Neural cell (in vitro differentiated cells): ENCODE data around the gene ARL5A. TPM values are rescaled to one million over a fixed set of nuclear protein-coding genes. Genes with fewer than 3 reads are reported as not detected.

Source experiments
- H2AFZ ChIP-seq: fragments of 200-600, 300-800 bp; sonication (generic), shearing (Covaris generic); 2 replicates; pipeline ENCODE4 v1.6.0; 2014; ENCODE audit warnings: low read depth, mild to moderate bottlenecking, antibody characterized with exemption, low read length, moderate library complexity
- H3F3A ChIP-seq: fragments of 200-600 bp; shearing (Covaris generic); 2 replicates; pipeline ENCODE4 v1.6.1; 2016; ENCODE audit warnings: mild to moderate bottlenecking, moderate library complexity, mixed read lengths, antibody characterized with exemption, low read length; ENCODE audit not compliant: insufficient read depth, poor library complexity, severe bottlenecking
- H3K27ac ChIP-seq: fragments of 200-600, 300-800 bp; sonication (generic), shearing (Covaris generic); 2 replicates; pipeline ENCODE4 v1.5.1; 2014; ENCODE audit warnings: mild to moderate bottlenecking, low read length, moderate library complexity
- H3K27me3 ChIP-seq: fragments of 300-800, 200-600 bp; sonication (generic), shearing (Covaris generic); 2 replicates; pipeline ENCODE4 v1.6.0; 2014; ENCODE audit warnings: mild to moderate bottlenecking, low read depth, low read length, moderate library complexity; ENCODE audit not compliant: insufficient read depth
- H3K36me3 ChIP-seq: fragments of 300-800, 200-600 bp; sonication (generic), shearing (Covaris generic); 2 replicates; pipeline ENCODE4 v1.5.1; 2014; ENCODE audit warnings: mild to moderate bottlenecking, antibody characterized with exemption, low read length, moderate library complexity; ENCODE audit not compliant: insufficient read depth
- H3K4me2 ChIP-seq: fragments of 300-800, 200-600 bp; sonication (generic), shearing (Covaris generic); 2 replicates; pipeline ENCODE4 v1.6.0; 2014; ENCODE audit warnings: mild to moderate bottlenecking, low read length
- H3K4me3 ChIP-seq: fragments of 300-800, 200-600 bp; sonication (generic), shearing (Covaris generic); 2 replicates; pipeline ENCODE4 v1.5.1; 2014; ENCODE audit warnings: mild to moderate bottlenecking, low read length, moderate library complexity
- H3K79me2 ChIP-seq: fragments of 200-600 bp; shearing (Covaris generic); replicated peaks from 2 replicates; pipeline ENCODE4 v1.6.0; 2014; ENCODE audit warnings: mild to moderate bottlenecking, low read length, moderate library complexity; ENCODE audit not compliant: insufficient read depth
- H3K9ac ChIP-seq: fragments of 300-800, 200-600 bp; sonication (generic), shearing (Covaris generic); 2 replicates; pipeline ENCODE4 v1.6.1; 2016; ENCODE audit warnings: mild to moderate bottlenecking, low read length, mixed read lengths
- H3K9me2 ChIP-seq: fragments of 200-600 bp; shearing (Covaris generic); 2 replicates; pipeline ENCODE4 v1.6.1; 2016; ENCODE audit warnings: mild to moderate bottlenecking, low read length, mixed read lengths; ENCODE audit not compliant: insufficient read depth
- H3K9me3 ChIP-seq: fragments of 200-600, 300-800 bp; sonication (generic), shearing (Covaris generic); 2 replicates; pipeline ENCODE4 v1.6.1; 2016; ENCODE audit warnings: mild to moderate bottlenecking, mixed run types, low read length, moderate library complexity, mixed read lengths
- H4K20me1 ChIP-seq: fragments of 200-600 bp; shearing (Covaris generic); 2 replicates; pipeline ENCODE4 v1.6.1; 2016; ENCODE audit warnings: mild to moderate bottlenecking, mixed run types; ENCODE audit not compliant: insufficient read depth
- CTCF ChIP-seq: fragments of 450-650 bp; IDR thresholded peaks from 2 replicates; pipeline ENCODE4 v1.5.1; 2014; ENCODE audit warnings: antibody characterized with exemption, mild to moderate bottlenecking, moderate library complexity; ENCODE audit not compliant: poor library complexity, severe bottlenecking
- EP300 ChIP-seq: fragments of 450-650 bp; conservative IDR thresholded peaks from 2 replicates; pipeline ENCODE4 v1.6.1; 2014; ENCODE audit warnings: antibody characterized with exemption, mild to moderate bottlenecking, moderate library complexity; ENCODE audit not compliant: poor library complexity, severe bottlenecking
- EZH2 ChIP-seq: fragments of 200-600, 300-800 bp; shearing (Covaris generic), sonication (generic); IDR thresholded peaks from 2 replicates; pipeline ENCODE4 v1.6.1; 2014; ENCODE audit warnings: antibody characterized with exemption, low read length, borderline replicate concordance, mild to moderate bottlenecking; ENCODE audit not compliant: insufficient read depth, poor library complexity, severe bottlenecking
- MXI1 ChIP-seq: fragments of 450-650 bp; conservative IDR thresholded peaks from 2 replicates; pipeline ENCODE4 v1.6.1; 2014; ENCODE audit warnings: antibody characterized with exemption, mild to moderate bottlenecking; ENCODE audit not compliant: poor library complexity, severe bottlenecking
- POLR2AphosphoS5 ChIP-seq: IDR thresholded peaks from 2 replicates; pipeline ENCODE4 v1.6.1; 2012
- RAD21 ChIP-seq: fragments of 450-650 bp; conservative IDR thresholded peaks from 2 replicates; pipeline ENCODE4 v1.6.1; 2014; ENCODE audit warnings: antibody characterized with exemption, mild to moderate bottlenecking, moderate library complexity
- SMC3 ChIP-seq: fragments of 450-650 bp; conservative IDR thresholded peaks from 2 replicates; pipeline ENCODE4 v1.6.1; 2014; ENCODE audit warnings: antibody characterized with exemption, mild to moderate bottlenecking, moderate library complexity; ENCODE audit not compliant: poor library complexity
- TAF1 ChIP-seq: IDR thresholded peaks from 2 replicates; pipeline ENCODE4 v1.6.1; 2012; ENCODE audit warnings: low read depth
- polyA plus RNA-seq: library from polyadenylated mRNA; depleted of rRNA; stranded (reverse); fragments of >200 nt; gene quantifications from 2 replicates; pipeline ENCODE4 v1.2.3, GENCODE V29; 2014
- TF ChIP-seq, protein P1 (sequence below): IDR thresholded peaks from 2 replicates; pipeline ENCODE4 v1.6.1; 2012; ENCODE audit warnings: borderline replicate concordance

The ARL5A gene
- polyA plus RNA-seq, 1 donor from 2014 or later, result 48.5 TPM

- H3K27ac ChIP-seq, result no peak overlapping the region
- no peak overlapping the region for H3K4me3 ChIP-seq
- no peaks in the 10 kb centered on the region for H3K79me2 ChIP-seq
- no peaks in the 10 kb centered on the region for H3K9me3 ChIP-seq
- H3K27me3 ChIP-seq, result no peaks in the 10 kb centered on the region
- H3K9me2 ChIP-seq, result no peaks in the 10 kb centered on the region
- TF ChIP-seq, protein P1, sequence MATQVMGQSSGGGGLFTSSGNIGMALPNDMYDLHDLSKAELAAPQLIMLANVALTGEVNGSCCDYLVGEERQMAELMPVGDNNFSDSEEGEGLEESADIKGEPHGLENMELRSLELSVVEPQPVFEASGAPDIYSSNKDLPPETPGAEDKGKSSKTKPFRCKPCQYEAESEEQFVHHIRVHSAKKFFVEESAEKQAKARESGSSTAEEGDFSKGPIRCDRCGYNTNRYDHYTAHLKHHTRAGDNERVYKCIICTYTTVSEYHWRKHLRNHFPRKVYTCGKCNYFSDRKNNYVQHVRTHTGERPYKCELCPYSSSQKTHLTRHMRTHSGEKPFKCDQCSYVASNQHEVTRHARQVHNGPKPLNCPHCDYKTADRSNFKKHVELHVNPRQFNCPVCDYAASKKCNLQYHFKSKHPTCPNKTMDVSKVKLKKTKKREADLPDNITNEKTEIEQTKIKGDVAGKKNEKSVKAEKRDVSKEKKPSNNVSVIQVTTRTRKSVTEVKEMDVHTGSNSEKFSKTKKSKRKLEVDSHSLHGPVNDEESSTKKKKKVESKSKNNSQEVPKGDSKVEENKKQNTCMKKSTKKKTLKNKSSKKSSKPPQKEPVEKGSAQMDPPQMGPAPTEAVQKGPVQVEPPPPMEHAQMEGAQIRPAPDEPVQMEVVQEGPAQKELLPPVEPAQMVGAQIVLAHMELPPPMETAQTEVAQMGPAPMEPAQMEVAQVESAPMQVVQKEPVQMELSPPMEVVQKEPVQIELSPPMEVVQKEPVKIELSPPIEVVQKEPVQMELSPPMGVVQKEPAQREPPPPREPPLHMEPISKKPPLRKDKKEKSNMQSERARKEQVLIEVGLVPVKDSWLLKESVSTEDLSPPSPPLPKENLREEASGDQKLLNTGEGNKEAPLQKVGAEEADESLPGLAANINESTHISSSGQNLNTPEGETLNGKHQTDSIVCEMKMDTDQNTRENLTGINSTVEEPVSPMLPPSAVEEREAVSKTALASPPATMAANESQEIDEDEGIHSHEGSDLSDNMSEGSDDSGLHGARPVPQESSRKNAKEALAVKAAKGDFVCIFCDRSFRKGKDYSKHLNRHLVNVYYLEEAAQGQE, result no peak
- TF ChIP-seq SMC3, result no peak
- no peak overlapping the region for H3K4me2 ChIP-seq
- no peak overlapping the region for H3K9ac ChIP-seq
- H4K20me1 ChIP-seq, result no peaks in the 10 kb centered on the region
- H3K36me3 ChIP-seq, result peaks cover 6% of the 10 kb centered on the region
- H2AFZ ChIP-seq, result no peak overlapping the region
- H3F3A ChIP-seq, result no peaks in the 10 kb centered on the region
Measured at GRCh38 chr2:151872463-151872862, 44.2 kb upstream of the ARL5A start.

- Histone ChIP-seq H2AFZ (no peak overlapping the region), H4K20me1 (no peaks in the 10 kb centered on the region), H3K4me2 (no peak overlapping the region), H3K4me3 (no peak overlapping the region), H3K36me3 (peaks cover 6% of the 10 kb centered on the region), H3F3A (no peaks in the 10 kb centered on the region), H3K79me2 (no peaks in the 10 kb centered on the region), H3K9me3 (no peaks in the 10 kb centered on the region), H3K27me3 (no peaks in the 10 kb centered on the region), H3K27ac (no peak overlapping the region), H3K9me2 (no peaks in the 10 kb centered on the region), H3K9ac (no peak overlapping the region)
- no peak for TF ChIP-seq CTCF
- no peak for TF ChIP-seq SMC3
- TF ChIP-seq MXI1, result no peak
- no peak for TF ChIP-seq POLR2AphosphoS5
- TF ChIP-seq, protein P1, result no peak
- TF ChIP-seq TAF1, result no peak
- no peak for TF ChIP-seq EP300
- no peak for TF ChIP-seq RAD21
- no peak for TF ChIP-seq EZH2
Measured at GRCh38 chr2:151869291-151869690, 41.1 kb upstream of the ARL5A start.
